Liver (tissue), 9 donors: Measurements from ENCODE around the gene PTPN14. TPM values are rescaled to one million over a fixed set of nuclear protein-coding genes. Genes with fewer than 3 reads are reported as not detected.

ENCODE experiments used
- DNase-seq: peaks from one replicate; pipeline ENCODE4 v3.0.0-alpha.2; 2017; ENCODE audit warnings: low spot score
- H3K27ac ChIP-seq, 2 donors: one replicate each; pipeline ENCODE4 v1.7.0; 2013; ENCODE audit warnings: inconsistent platforms in 2 of 2, low read length in 2 of 2, control low read depth in 1 of 2, low read depth in 1 of 2, mild to moderate bottlenecking in 1 of 2
- H3K27me3 ChIP-seq, 4 donors: one replicate each; pipeline versions ENCODE4 v1.6.1 to v1.7.0; 2013; ENCODE audit warnings: low read length in 3 of 4, inconsistent platforms in 1 of 4, mild to moderate bottlenecking in 1 of 4, moderate library complexity in 1 of 4; ENCODE audit not compliant: control insufficient read depth in 4 of 4, insufficient read depth in 4 of 4
- H3K36me3 ChIP-seq, 4 donors: one replicate each; pipeline versions ENCODE4 v1.6.1 to v1.7.0; 2013; ENCODE audit warnings: low read length in 3 of 4, mild to moderate bottlenecking in 3 of 4, low read depth in 1 of 4, moderate library complexity in 1 of 4; ENCODE audit not compliant: control insufficient read depth in 4 of 4, insufficient read depth in 3 of 4
- H3K4me1 ChIP-seq, 4 donors: one replicate each; pipeline versions ENCODE4 v1.6.1 to v1.7.0; 2013; ENCODE audit warnings: low read length in 3 of 4, mild to moderate bottlenecking in 3 of 4, moderate library complexity in 1 of 4; ENCODE audit not compliant: control insufficient read depth in 4 of 4, insufficient read depth in 4 of 4
- H3K4me3 ChIP-seq, 3 donors: one replicate each; pipeline versions ENCODE4 v1.6.1 to v1.7.0; 2013; ENCODE audit warnings: low read length in 3 of 3, control low read depth in 1 of 3, low read depth in 1 of 3, mild to moderate bottlenecking in 1 of 3
- H3K9ac ChIP-seq, 2 donors: one replicate each; pipeline ENCODE4 v1.7.0; 2013; ENCODE audit warnings: low read length in 2 of 2, mild to moderate bottlenecking in 2 of 2, moderate library complexity in 2 of 2, control low read depth in 1 of 2, low read depth in 1 of 2
- H3K9me3 ChIP-seq, 4 donors: one replicate each; pipeline versions ENCODE4 v1.6.1 to v1.7.0; 2013; ENCODE audit warnings: low read length in 3 of 4; ENCODE audit not compliant: control insufficient read depth in 4 of 4
- ATF3 ChIP-seq: IDR thresholded peaks from 2 replicates; pipeline ENCODE4 v1.6.1; 2016; ENCODE audit warnings: antibody characterized with exemption
- CTCF ChIP-seq: fragments of 150-350 bp; IDR thresholded peaks from 2 replicates; pipeline ENCODE4 v1.5.1; 2017; ENCODE audit warnings: improper control_type of control experiment, low read depth, low read length; ENCODE audit not compliant: missing input control
- FOXA1 ChIP-seq: IDR thresholded peaks from 2 replicates; pipeline ENCODE4 v1.6.1; 2016; ENCODE audit warnings: antibody characterized with exemption
- FOXA2 ChIP-seq: IDR thresholded peaks from 2 replicates; pipeline ENCODE4 v1.6.1; 2016; ENCODE audit warnings: antibody characterized with exemption
- GABPA ChIP-seq, 2 donors: IDR thresholded peaks in 1 of 2; conservative IDR thresholded peaks in 1 of 2; 2 replicates each; pipeline ENCODE4 v1.6.1; 2016; ENCODE audit warnings: antibody characterized with exemption in 2 of 2, mild to moderate bottlenecking in 1 of 2, moderate library complexity in 1 of 2
- HNF4A ChIP-seq, 2 donors: conservative IDR thresholded peaks; 2 replicates each; pipeline ENCODE4 v1.6.1; 2016; ENCODE audit warnings: antibody characterized with exemption in 2 of 2, mild to moderate bottlenecking in 2 of 2
- HNF4G ChIP-seq: IDR thresholded peaks from 2 replicates; pipeline ENCODE4 v1.6.1; 2016; ENCODE audit warnings: antibody characterized with exemption
- MAX ChIP-seq: IDR thresholded peaks from 2 replicates; pipeline ENCODE4 v1.6.1; 2016; ENCODE audit warnings: antibody characterized with exemption
- NR2F2 ChIP-seq: IDR thresholded peaks from 2 replicates; pipeline ENCODE4 v1.6.1; 2016; ENCODE audit warnings: antibody characterized with exemption
- RAD21 ChIP-seq, 2 donors: IDR thresholded peaks; 2 replicates each; pipeline ENCODE4 v1.6.1; 2016; ENCODE audit warnings: antibody characterized with exemption in 2 of 2, mild to moderate bottlenecking in 2 of 2
- RXRA ChIP-seq, 2 donors: IDR thresholded peaks; 2 replicates each; pipeline ENCODE4 v1.6.1; 2017 to 2018; ENCODE audit warnings: antibody characterized with exemption in 2 of 2, mild to moderate bottlenecking in 1 of 2
- SP1 ChIP-seq: IDR thresholded peaks from 2 replicates; pipeline ENCODE4 v1.6.1; 2018; ENCODE audit warnings: antibody characterized with exemption, mild to moderate bottlenecking
- TAF1 ChIP-seq: conservative IDR thresholded peaks from 2 replicates; pipeline ENCODE4 v1.6.1; 2016; ENCODE audit warnings: antibody characterized with exemption, mild to moderate bottlenecking
- YY1 ChIP-seq: IDR thresholded peaks from 2 replicates; pipeline ENCODE4 v1.6.1; 2016; ENCODE audit warnings: antibody characterized with exemption, mild to moderate bottlenecking
- WGBS: extraction: QIAGEN DNeasy Blood & Tissue Kit; methylation state at CpG from one replicate; pipeline ENCODE4 v1.1.7; 2013; 5-methylcytosine and 5-hydroxymethylcytosine counted together
- polyA plus RNA-seq, 2 donors: library from polyadenylated mRNA; stranded (reverse) in 1 of 2; unstranded in 1 of 2; fragments of 200-250 nt in 1 of 2; fragments of >200 nt in 1 of 2; fragmentation: Nextera tagmentation in 1 of 2; extraction: Ambion mirVana in 1 of 2; gene quantifications; one replicate each; pipeline versions ENCODE4 v1.2.1 to v1.2.3, GENCODE V29; 2013 to 2015
- total RNA-seq, 2 donors: library from RNA; depleted of rRNA; stranded (reverse); fragments of >200 nt; gene quantifications; one replicate each; pipeline ENCODE4 v1.2.3, GENCODE V29; 2014
- TF ChIP-seq, protein P1 (sequence below): IDR thresholded peaks from 2 replicates; pipeline ENCODE4 v1.6.1; 2016; ENCODE audit warnings: antibody characterized with exemption, mild to moderate bottlenecking
- TF ChIP-seq, protein P2 (sequence below): IDR thresholded peaks from 2 replicates; pipeline ENCODE4 v1.6.1; 2016; ENCODE audit warnings: antibody characterized with exemption
- donor health status: healthy.
- donor health status: healthy.
- donor health status: healthy.
- donor health status: healthy.
- donor health status: healthy.

PTPN14 gene
- total and polyA plus RNA-seq, 4 donors, result 0.54 to 3.2 (median 1.5) TPM

- Histone ChIP-seq H3K36me3 (no peaks in the 10 kb centered on the region), H3K9ac (no peak overlapping the region), H3K4me1 (no peaks in the 10 kb centered on the region), H3K4me3 (no peak overlapping the region), H3K27me3 (no peaks in the 10 kb centered on the region), H3K9me3 (no peaks in the 10 kb centered on the region), H3K27ac (no peak overlapping the region)
- no peak for DNase-seq
- TF ChIP-seq, protein P1, sequence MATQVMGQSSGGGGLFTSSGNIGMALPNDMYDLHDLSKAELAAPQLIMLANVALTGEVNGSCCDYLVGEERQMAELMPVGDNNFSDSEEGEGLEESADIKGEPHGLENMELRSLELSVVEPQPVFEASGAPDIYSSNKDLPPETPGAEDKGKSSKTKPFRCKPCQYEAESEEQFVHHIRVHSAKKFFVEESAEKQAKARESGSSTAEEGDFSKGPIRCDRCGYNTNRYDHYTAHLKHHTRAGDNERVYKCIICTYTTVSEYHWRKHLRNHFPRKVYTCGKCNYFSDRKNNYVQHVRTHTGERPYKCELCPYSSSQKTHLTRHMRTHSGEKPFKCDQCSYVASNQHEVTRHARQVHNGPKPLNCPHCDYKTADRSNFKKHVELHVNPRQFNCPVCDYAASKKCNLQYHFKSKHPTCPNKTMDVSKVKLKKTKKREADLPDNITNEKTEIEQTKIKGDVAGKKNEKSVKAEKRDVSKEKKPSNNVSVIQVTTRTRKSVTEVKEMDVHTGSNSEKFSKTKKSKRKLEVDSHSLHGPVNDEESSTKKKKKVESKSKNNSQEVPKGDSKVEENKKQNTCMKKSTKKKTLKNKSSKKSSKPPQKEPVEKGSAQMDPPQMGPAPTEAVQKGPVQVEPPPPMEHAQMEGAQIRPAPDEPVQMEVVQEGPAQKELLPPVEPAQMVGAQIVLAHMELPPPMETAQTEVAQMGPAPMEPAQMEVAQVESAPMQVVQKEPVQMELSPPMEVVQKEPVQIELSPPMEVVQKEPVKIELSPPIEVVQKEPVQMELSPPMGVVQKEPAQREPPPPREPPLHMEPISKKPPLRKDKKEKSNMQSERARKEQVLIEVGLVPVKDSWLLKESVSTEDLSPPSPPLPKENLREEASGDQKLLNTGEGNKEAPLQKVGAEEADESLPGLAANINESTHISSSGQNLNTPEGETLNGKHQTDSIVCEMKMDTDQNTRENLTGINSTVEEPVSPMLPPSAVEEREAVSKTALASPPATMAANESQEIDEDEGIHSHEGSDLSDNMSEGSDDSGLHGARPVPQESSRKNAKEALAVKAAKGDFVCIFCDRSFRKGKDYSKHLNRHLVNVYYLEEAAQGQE, result no peak
- TF ChIP-seq CTCF (no peak), RAD21 (IDR thresholded peaks at IDR 0.05) (no peak), YY1 (no peak), FOXA2 (no peak), ATF3 (no peak), RXRA (IDR thresholded peaks at IDR 0.05) (no peak), NR2F2 (no peak), HNF4G (no peak), TAF1 (no peak), HNF4A (conservative IDR thresholded peaks at IDR 0.05) (no peak), SP1 (no peak), GABPA (IDR thresholded peaks at IDR 0.05 in 1 of 2, conservative IDR thresholded peaks at IDR 0.05 in 1 of 2) (no peak)
- WGBS, result 95% methylated on average over 1 of the region's 1 CpG
These were observed 39.8 kb downstream of the PTPN14 start for GRCh38 chr1:214511639-214511998.

GRCh38 chr1:214510914-214511638, 40.3 kb downstream of the PTPN14 start:
- H3K27me3 ChIP-seq, result no peaks in the 10 kb centered on the region
- no peak for DNase-seq
- no peak overlapping the region for H3K4me3 ChIP-seq
- 88% methylated on average over 6 of the region's 6 CpGs for WGBS
- H3K36me3 ChIP-seq, result no peaks in the 10 kb centered on the region
- no peak overlapping the region for H3K9ac ChIP-seq
- H3K27ac ChIP-seq, result no peak overlapping the region
- H3K4me1 ChIP-seq, result no peaks in the 10 kb centered on the region
- no peak for TF ChIP-seq HNF4A (conservative IDR thresholded peaks at IDR 0.05)
- no peak for TF ChIP-seq HNF4G
- TF ChIP-seq, protein P1, result no peak
- no peak for TF ChIP-seq MAX
- TF ChIP-seq GABPA (IDR thresholded peaks at IDR 0.05 in 1 of 2, conservative IDR thresholded peaks at IDR 0.05 in 1 of 2), result no peak
- no peak for TF ChIP-seq FOXA1
- no peak for TF ChIP-seq ATF3
- no peak for TF ChIP-seq RXRA (IDR thresholded peaks at IDR 0.05)
- TF ChIP-seq RAD21 (IDR thresholded peaks at IDR 0.05), result no peak
- no peak for TF ChIP-seq SP1
- TF ChIP-seq, protein P2, sequence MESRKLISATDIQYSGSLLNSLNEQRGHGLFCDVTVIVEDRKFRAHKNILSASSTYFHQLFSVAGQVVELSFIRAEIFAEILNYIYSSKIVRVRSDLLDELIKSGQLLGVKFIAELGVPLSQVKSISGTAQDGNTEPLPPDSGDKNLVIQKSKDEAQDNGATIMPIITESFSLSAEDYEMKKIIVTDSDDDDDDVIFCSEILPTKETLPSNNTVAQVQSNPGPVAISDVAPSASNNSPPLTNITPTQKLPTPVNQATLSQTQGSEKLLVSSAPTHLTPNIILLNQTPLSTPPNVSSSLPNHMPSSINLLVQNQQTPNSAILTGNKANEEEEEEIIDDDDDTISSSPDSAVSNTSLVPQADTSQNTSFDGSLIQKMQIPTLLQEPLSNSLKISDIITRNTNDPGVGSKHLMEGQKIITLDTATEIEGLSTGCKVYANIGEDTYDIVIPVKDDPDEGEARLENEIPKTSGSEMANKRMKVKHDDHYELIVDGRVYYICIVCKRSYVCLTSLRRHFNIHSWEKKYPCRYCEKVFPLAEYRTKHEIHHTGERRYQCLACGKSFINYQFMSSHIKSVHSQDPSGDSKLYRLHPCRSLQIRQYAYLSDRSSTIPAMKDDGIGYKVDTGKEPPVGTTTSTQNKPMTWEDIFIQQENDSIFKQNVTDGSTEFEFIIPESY, result no peak
- H3K9me3 ChIP-seq, result no peaks in the 10 kb centered on the region
